ENCODE results near the gene SSC5D.

DNA sequence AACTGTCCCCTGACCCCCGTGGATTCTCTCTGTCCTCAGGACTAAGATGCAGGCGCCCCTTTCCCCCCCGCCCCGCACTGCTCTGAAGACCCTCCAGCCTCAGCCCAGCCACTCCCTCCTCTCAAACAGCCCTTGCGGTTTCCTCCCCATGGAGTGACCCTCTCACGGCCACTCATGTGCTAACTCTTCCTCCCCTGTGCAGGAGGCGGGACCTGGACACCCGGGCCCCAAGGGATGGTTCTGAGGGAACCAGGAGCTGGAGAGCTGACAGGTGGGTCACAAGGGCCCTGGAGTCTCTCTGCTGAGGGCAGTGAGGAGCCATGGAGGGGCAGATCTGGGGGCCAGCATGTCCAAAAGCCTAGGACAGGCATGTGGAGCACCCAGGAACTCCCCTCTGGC lies 28.7 kb upstream of the SSC5D start:
- TF ChIP-seq, protein P1, sequence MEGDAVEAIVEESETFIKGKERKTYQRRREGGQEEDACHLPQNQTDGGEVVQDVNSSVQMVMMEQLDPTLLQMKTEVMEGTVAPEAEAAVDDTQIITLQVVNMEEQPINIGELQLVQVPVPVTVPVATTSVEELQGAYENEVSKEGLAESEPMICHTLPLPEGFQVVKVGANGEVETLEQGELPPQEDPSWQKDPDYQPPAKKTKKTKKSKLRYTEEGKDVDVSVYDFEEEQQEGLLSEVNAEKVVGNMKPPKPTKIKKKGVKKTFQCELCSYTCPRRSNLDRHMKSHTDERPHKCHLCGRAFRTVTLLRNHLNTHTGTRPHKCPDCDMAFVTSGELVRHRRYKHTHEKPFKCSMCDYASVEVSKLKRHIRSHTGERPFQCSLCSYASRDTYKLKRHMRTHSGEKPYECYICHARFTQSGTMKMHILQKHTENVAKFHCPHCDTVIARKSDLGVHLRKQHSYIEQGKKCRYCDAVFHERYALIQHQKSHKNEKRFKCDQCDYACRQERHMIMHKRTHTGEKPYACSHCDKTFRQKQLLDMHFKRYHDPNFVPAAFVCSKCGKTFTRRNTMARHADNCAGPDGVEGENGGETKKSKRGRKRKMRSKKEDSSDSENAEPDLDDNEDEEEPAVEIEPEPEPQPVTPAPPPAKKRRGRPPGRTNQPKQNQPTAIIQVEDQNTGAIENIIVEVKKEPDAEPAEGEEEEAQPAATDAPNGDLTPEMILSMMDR (IDR thresholded peaks at IDR 0.05 in 2 of 3, conservative IDR thresholded peaks at IDR 0.05 in 1 of 3; ENCODE audit: borderline replicate concordance in 1 of 3, insufficient read depth in 1 of 3, low read depth in 2 of 3, low read length in 2 of 3), result no peak
- TF ChIP-seq POLR2AphosphoS5 (IDR thresholded peaks at IDR 0.05; ENCODE audit: low read depth, low read length) (no peak), EZH2 (IDR thresholded peaks at IDR 0.05) (no peak), POLR2A (IDR thresholded peaks at IDR 0.05; ENCODE audit: borderline replicate concordance, extremely low read depth, insufficient read depth, insufficient read length) (no peak)
- TF ChIP-seq, protein P2, sequence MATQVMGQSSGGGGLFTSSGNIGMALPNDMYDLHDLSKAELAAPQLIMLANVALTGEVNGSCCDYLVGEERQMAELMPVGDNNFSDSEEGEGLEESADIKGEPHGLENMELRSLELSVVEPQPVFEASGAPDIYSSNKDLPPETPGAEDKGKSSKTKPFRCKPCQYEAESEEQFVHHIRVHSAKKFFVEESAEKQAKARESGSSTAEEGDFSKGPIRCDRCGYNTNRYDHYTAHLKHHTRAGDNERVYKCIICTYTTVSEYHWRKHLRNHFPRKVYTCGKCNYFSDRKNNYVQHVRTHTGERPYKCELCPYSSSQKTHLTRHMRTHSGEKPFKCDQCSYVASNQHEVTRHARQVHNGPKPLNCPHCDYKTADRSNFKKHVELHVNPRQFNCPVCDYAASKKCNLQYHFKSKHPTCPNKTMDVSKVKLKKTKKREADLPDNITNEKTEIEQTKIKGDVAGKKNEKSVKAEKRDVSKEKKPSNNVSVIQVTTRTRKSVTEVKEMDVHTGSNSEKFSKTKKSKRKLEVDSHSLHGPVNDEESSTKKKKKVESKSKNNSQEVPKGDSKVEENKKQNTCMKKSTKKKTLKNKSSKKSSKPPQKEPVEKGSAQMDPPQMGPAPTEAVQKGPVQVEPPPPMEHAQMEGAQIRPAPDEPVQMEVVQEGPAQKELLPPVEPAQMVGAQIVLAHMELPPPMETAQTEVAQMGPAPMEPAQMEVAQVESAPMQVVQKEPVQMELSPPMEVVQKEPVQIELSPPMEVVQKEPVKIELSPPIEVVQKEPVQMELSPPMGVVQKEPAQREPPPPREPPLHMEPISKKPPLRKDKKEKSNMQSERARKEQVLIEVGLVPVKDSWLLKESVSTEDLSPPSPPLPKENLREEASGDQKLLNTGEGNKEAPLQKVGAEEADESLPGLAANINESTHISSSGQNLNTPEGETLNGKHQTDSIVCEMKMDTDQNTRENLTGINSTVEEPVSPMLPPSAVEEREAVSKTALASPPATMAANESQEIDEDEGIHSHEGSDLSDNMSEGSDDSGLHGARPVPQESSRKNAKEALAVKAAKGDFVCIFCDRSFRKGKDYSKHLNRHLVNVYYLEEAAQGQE (IDR thresholded peaks at IDR 0.05; ENCODE audit: low read depth), result no peak
